ENCODE measurements around the gene PI4KA. TPM values are rescaled to one million over a fixed set of nuclear protein-coding genes. Genes with fewer than 3 reads are reported as not detected.

The PI4KA gene
- total and polyA plus RNA-seq, 2 of the 13 experiments (the other 11 are each of a cell fraction or from before 2014, with no cell fraction given), result 27.4 to 56.4 TPM

- in situ Hi-C loops (cut with HindIII; ENCODE audit: extremely low pct_ligation_motif_present, low pct_unique_long_range_greater_than_20kb), result no loop called here
Observed at GRCh38 chr22:20889025-20889704, 30.6 kb upstream of the PI4KA start.

More at GRCh38 chr22:20889025-20889704, 30.6 kb upstream of the PI4KA start:
- ATAC-seq (no peak), DNase-seq (ENCODE audit: low spot score) (no peak), FAIRE-seq (no peak)
- no TSS peak for BruUV-seq (replicated peaks)
- Histone ChIP-seq H3K9ac (ENCODE audit: insufficient read depth, low read depth, low read length) (no peak overlapping the region), H3K27ac (ENCODE audit: extremely low read length, insufficient read depth, low read length) (no peak overlapping the region), H3K4me3 (replicated peaks in 1 of 3; ENCODE audit: insufficient read depth in 1 of 3, low read depth in 2 of 3, low read length in 3 of 3) (no peak overlapping the region), H3K36me3 (replicated peaks in 1 of 2; ENCODE audit: control insufficient read depth in 1 of 2, insufficient read depth in 2 of 2, low read length in 2 of 2) (peaks cover 4 to 30% of the 10 kb centered on the region in 2 experiments), H3K27me3 (ENCODE audit: control insufficient read depth in 1 of 2, insufficient read depth in 2 of 2, low read length in 2 of 2) (no peaks in the 10 kb centered on the region), H4K20me1 (ENCODE audit: insufficient read depth, low read length) (no peaks in the 10 kb centered on the region), H3K79me2 (ENCODE audit: insufficient read depth, low read length) (no peaks in the 10 kb centered on the region), H3K4me1 (ENCODE audit: insufficient read depth, low read length) (peaks cover 17% of the 10 kb centered on the region), H3K4me2 (ENCODE audit: low read depth, low read length) (no peak overlapping the region), H3K9me3 (ENCODE audit: low read length) (no peaks in the 10 kb centered on the region), H2AFZ (ENCODE audit: low read length) (no peak overlapping the region)
- TF ChIP-seq, protein P1, sequence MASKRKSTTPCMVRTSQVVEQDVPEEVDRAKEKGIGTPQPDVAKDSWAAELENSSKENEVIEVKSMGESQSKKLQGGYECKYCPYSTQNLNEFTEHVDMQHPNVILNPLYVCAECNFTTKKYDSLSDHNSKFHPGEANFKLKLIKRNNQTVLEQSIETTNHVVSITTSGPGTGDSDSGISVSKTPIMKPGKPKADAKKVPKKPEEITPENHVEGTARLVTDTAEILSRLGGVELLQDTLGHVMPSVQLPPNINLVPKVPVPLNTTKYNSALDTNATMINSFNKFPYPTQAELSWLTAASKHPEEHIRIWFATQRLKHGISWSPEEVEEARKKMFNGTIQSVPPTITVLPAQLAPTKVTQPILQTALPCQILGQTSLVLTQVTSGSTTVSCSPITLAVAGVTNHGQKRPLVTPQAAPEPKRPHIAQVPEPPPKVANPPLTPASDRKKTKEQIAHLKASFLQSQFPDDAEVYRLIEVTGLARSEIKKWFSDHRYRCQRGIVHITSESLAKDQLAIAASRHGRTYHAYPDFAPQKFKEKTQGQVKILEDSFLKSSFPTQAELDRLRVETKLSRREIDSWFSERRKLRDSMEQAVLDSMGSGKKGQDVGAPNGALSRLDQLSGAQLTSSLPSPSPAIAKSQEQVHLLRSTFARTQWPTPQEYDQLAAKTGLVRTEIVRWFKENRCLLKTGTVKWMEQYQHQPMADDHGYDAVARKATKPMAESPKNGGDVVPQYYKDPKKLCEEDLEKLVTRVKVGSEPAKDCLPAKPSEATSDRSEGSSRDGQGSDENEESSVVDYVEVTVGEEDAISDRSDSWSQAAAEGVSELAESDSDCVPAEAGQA (IDR thresholded peaks at IDR 0.05; ENCODE audit: low read depth), result no peak
- TF ChIP-seq, protein P1 (CRISPR knock-in tag; IDR thresholded peaks at IDR 0.05; ENCODE audit: borderline replicate concordance), result no peak
- TF ChIP-seq RFX1 (IDR thresholded peaks at IDR 0.05) (no peak), ZBTB20 (CRISPR knock-in tag; IDR thresholded peaks at IDR 0.05; ENCODE audit: borderline replicate concordance, low read depth) (no peak), MAFF (IDR thresholded peaks at IDR 0.05; ENCODE audit: low read depth, low read length) (peak; percentile 73), MAFK (conservative IDR thresholded peaks at IDR 0.05 in 1 of 2, IDR thresholded peaks at IDR 0.05 in 1 of 2; ENCODE audit: low read length in 2 of 2) (peak; percentile 68 to 80)
- TF ChIP-seq, protein P2, sequence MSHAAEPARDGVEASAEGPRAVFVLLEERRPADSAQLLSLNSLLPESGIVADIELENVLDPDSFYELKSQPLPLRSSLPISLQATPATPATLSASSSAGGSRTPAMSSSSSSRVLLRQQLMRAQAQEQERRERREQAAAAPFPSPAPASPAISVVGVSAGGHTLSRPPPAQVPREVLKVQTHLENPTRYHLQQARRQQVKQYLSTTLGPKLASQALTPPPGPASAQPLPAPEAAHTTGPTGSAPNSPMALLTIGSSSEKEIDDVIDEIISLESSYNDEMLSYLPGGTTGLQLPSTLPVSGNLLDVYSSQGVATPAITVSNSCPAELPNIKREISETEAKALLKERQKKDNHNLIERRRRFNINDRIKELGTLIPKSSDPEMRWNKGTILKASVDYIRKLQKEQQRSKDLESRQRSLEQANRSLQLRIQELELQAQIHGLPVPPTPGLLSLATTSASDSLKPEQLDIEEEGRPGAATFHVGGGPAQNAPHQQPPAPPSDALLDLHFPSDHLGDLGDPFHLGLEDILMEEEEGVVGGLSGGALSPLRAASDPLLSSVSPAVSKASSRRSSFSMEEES (CRISPR knock-in tag; IDR thresholded peaks at IDR 0.05), result no peak
- intact Hi-C loops (cut with micrococcal nuclease; ENCODE audit: unreplicated experiment), result loop anchor here (5.0 kb wide), 1 partner anchor 73 kb away; no protein-coding TSS in a partner anchor
- 91% methylated on average over 6 of the region's 6 CpGs for WGBS (ENCODE audit: low lambda C conversion rate)
- ChIA-PET CTCF (ENCODE audit: low intra/inter-chr PET ratio, low total read pairs) (no interaction called here), POLR2A (no interaction called here)

Measured in HepG2 (cell line).